H1 (cell line): ENCODE results near the gene SKIDA1. TPM values are rescaled to one million over a fixed set of nuclear protein-coding genes. Genes with fewer than 3 reads are reported as not detected.

ENCODE experiments used
- CTCF ChIA-PET: fragments of 300-600 bp; sonication (Branson Sonifier 250); formaldehyde crosslinking; loops from one replicate; lab custom pipeline; 2021; ENCODE audit not compliant: partially characterized antibody; lab: Charles Lee
- POLR2A ChIA-PET: fragments of 300-600 bp; sonication (Branson Sonifier 250); formaldehyde crosslinking; loops from one replicate; lab custom pipeline; 2021; ENCODE audit warnings: inconsistent platforms; ENCODE audit not compliant: partially characterized antibody; lab: Charles Lee
- DNase-seq, 2 experiments: peaks; one replicate each; pipeline versions ENCODE4 v3.0.0 to v3.0.0-alpha.2; 2010 to 2022; ENCODE audit warnings: low spot score in 2 of 2, low read depth in 1 of 2, mixed read lengths in 1 of 2
- FAIRE-seq: peaks from 2 replicates; lab custom pipeline; 2011; peaks lifted over from hg19 to GRCh38; lab: Jason Lieb, UNC
- H2AFZ ChIP-seq: 2 replicates; pipeline ENCODE4 v1.8.1; 2012; ENCODE audit warnings: low read length, inconsistent platforms
- H2AK5ac ChIP-seq: 2 replicates; pipeline ENCODE4 v1.6.1; 2013; ENCODE audit warnings: low read depth, low read length
- H2BK120ac ChIP-seq: replicated peaks from 2 replicates; pipeline ENCODE3; 2013; ENCODE audit warnings: low read depth, low read length, inconsistent platforms
- H2BK12ac ChIP-seq: 2 replicates; pipeline ENCODE4 v1.6.1; 2013; ENCODE audit warnings: low read depth, low read length
- H2BK15ac ChIP-seq: 2 replicates; pipeline ENCODE4 v1.6.1; 2013; ENCODE audit warnings: low read length
- H2BK20ac ChIP-seq: 2 replicates; pipeline ENCODE4 v1.6.1; 2013; ENCODE audit warnings: low read length
- H2BK5ac ChIP-seq: 2 replicates; pipeline ENCODE4 v1.6.1; 2013; ENCODE audit warnings: low read depth, low read length
- H3K14ac ChIP-seq: 2 replicates; pipeline ENCODE4 v1.6.1; 2013; ENCODE audit warnings: inconsistent platforms; ENCODE audit not compliant: insufficient read length
- H3K18ac ChIP-seq: 2 replicates; pipeline ENCODE4 v1.6.1; 2013; ENCODE audit warnings: low read length; ENCODE audit errors: extremely low read depth
- H3K23ac ChIP-seq: 2 replicates; pipeline ENCODE4 v1.6.1; 2013; ENCODE audit warnings: inconsistent platforms; ENCODE audit not compliant: insufficient read length
- H3K23me2 ChIP-seq: 2 replicates; pipeline ENCODE4 v1.6.1; 2013; ENCODE audit warnings: low read depth, low read length
- H3K27ac ChIP-seq: 2 replicates; pipeline ENCODE4 v1.6.1; 2011; ENCODE audit warnings: low read depth, low read length, inconsistent platforms
- H3K27me3 ChIP-seq, 4 experiments: replicated peaks in 1 of 4; 1 replicate in 1 of 4; 2 replicates in 3 of 4; pipeline versions ENCODE4 v1.6.1 to v1.8.1; 2011 to 2013; ENCODE audit warnings: low read length in 3 of 4, mild to moderate bottlenecking in 3 of 4, inconsistent platforms in 2 of 4, mixed read lengths in 2 of 4, moderate library complexity in 1 of 4; ENCODE audit not compliant: control insufficient read depth in 3 of 4, insufficient read depth in 3 of 4; ENCODE audit errors: extremely low read depth in 1 of 4
- H3K36me3 ChIP-seq, 4 experiments: 2 replicates each; pipeline versions ENCODE4 v1.6.1 to v1.8.1; 2011 to 2013; ENCODE audit warnings: mild to moderate bottlenecking in 4 of 4, low read length in 3 of 4, moderate library complexity in 2 of 4, control low read depth in 1 of 4, inconsistent platforms in 1 of 4; ENCODE audit not compliant: insufficient read depth in 4 of 4, control insufficient read depth in 2 of 4
- H3K4ac ChIP-seq: replicated peaks from 2 replicates; pipeline ENCODE3; 2013; ENCODE audit warnings: low read length, low read depth, mixed read lengths, inconsistent platforms; ENCODE audit not compliant: insufficient read length
- H3K4me1 ChIP-seq, 4 experiments: replicated peaks in 1 of 4; 1 replicate in 1 of 4; 2 replicates in 3 of 4; pipeline versions ENCODE4 v1.6.1 to v1.8.1; 2011 to 2013; ENCODE audit warnings: low read length in 3 of 4, inconsistent platforms in 2 of 4, mixed read lengths in 1 of 4; ENCODE audit not compliant: insufficient read depth in 4 of 4, control insufficient read depth in 3 of 4
- H3K4me2 ChIP-seq, 2 experiments: 2 replicates each; pipeline versions ENCODE4 v1.6.1 to v1.8.1; 2011 to 2013; ENCODE audit warnings: low read depth in 2 of 2, low read length in 2 of 2, control low read depth in 1 of 2, inconsistent platforms in 1 of 2, mild to moderate bottlenecking in 1 of 2; ENCODE audit not compliant: insufficient read depth in 1 of 2
- H3K4me3 ChIP-seq, 4 experiments: fragments of 200-600, 300-600 bp in 1 of 4; sonication (generic), shearing (Covaris generic), sonication (Bioruptor Twin) in 1 of 4; 2 replicates each; pipeline versions ENCODE4 v1.5.1 to v1.8.1; 2011 to 2016; ENCODE audit warnings: low read length in 4 of 4, low read depth in 3 of 4, control low read depth in 2 of 4, inconsistent platforms in 2 of 4, mild to moderate bottlenecking in 2 of 4, mixed read lengths in 1 of 4, moderate library complexity in 1 of 4; ENCODE audit not compliant: insufficient read depth in 2 of 4; ENCODE audit errors: extremely low read depth in 1 of 4
- H3K56ac ChIP-seq: replicated peaks from 2 replicates; pipeline ENCODE3; 2013; ENCODE audit warnings: low read depth, mild to moderate bottlenecking, mixed read lengths, low read length, inconsistent platforms; ENCODE audit not compliant: insufficient read length
- H3K79me1 ChIP-seq: 2 replicates; pipeline ENCODE4 v1.6.1; 2013; ENCODE audit warnings: low read depth, low read length, control low read depth
- H3K79me2 ChIP-seq, 2 experiments: 2 replicates each; pipeline versions ENCODE4 v1.6.1 to v1.8.1; 2012 to 2013; ENCODE audit warnings: low read length in 2 of 2, mild to moderate bottlenecking in 2 of 2, inconsistent platforms in 1 of 2; ENCODE audit not compliant: insufficient read depth in 2 of 2, control insufficient read depth in 1 of 2
- H3K9ac ChIP-seq, 4 experiments: replicated peaks in 1 of 4; 1 replicate in 1 of 4; 2 replicates in 3 of 4; pipeline versions ENCODE4 v1.6.1 to v1.8.1; 2011 to 2013; ENCODE audit warnings: low read depth in 3 of 4, low read length in 3 of 4, control low read depth in 2 of 4, mild to moderate bottlenecking in 2 of 4, moderate library complexity in 2 of 4, inconsistent platforms in 1 of 4; ENCODE audit errors: extremely low read depth in 1 of 4
- H3K9me3 ChIP-seq, 2 experiments: 2 replicates each; pipeline versions ENCODE4 v1.6.1 to v1.8.1; 2012 to 2013; ENCODE audit warnings: mild to moderate bottlenecking in 2 of 2, moderate library complexity in 2 of 2, control low read depth in 1 of 2, inconsistent platforms in 1 of 2, low read depth in 1 of 2, low read length in 1 of 2, mixed read lengths in 1 of 2; ENCODE audit not compliant: insufficient read depth in 2 of 2
- H4K20me1 ChIP-seq, 2 experiments: replicated peaks in 1 of 2; 2 replicates each; pipeline versions ENCODE3 to v1.8.1; 2011 to 2013; ENCODE audit warnings: inconsistent platforms in 2 of 2, low read length in 2 of 2, mild to moderate bottlenecking in 1 of 2; ENCODE audit not compliant: insufficient read depth in 2 of 2, control insufficient read depth in 1 of 2
- H4K5ac ChIP-seq: 2 replicates; pipeline ENCODE4 v1.6.1; 2013; ENCODE audit warnings: low read length, low read depth, mixed read lengths, inconsistent platforms; ENCODE audit not compliant: insufficient read length
- H4K8ac ChIP-seq: 2 replicates; pipeline ENCODE4 v1.8.0; 2013; ENCODE audit warnings: mild to moderate bottlenecking, moderate library complexity, low read length, inconsistent platforms; ENCODE audit not compliant: insufficient read depth; ENCODE audit errors: extremely low read depth
- H4K91ac ChIP-seq: replicated peaks from 2 replicates; pipeline ENCODE3; 2013; ENCODE audit warnings: low read length, mixed read lengths, inconsistent platforms; ENCODE audit not compliant: insufficient read length
- CTCF ChIP-seq, 3 experiments: IDR thresholded peaks; 1 replicate in 2 of 3; 2 replicates in 1 of 3; pipeline versions ENCODE4 v1.5.1 to v1.6.1; 2011; ENCODE audit warnings: low read length in 3 of 3, mild to moderate bottlenecking in 3 of 3, inconsistent platforms in 2 of 3, low read depth in 1 of 3, moderate library complexity in 1 of 3; ENCODE audit not compliant: insufficient read depth in 1 of 3; ENCODE audit errors: control extremely low read depth in 1 of 3
- EGR1 ChIP-seq: IDR thresholded peaks from 2 replicates; pipeline ENCODE4 v1.6.1; 2011; ENCODE audit warnings: low read depth, low read length, borderline replicate concordance
- HDAC2 ChIP-seq, 2 experiments: fragments of 300-600 bp in 1 of 2; sonication (generic) in 1 of 2; IDR thresholded peaks; 2 replicates each; pipeline ENCODE4 v1.6.1; 2011 to 2012; ENCODE audit warnings: low read depth in 2 of 2, low read length in 2 of 2, mild to moderate bottlenecking in 2 of 2, moderate library complexity in 2 of 2, borderline replicate concordance in 1 of 2, inconsistent platforms in 1 of 2
- POLR2A ChIP-seq, 2 experiments: IDR thresholded peaks; 1 replicate in 1 of 2; 2 replicates in 1 of 2; pipeline ENCODE4 v1.6.1; 2011; ENCODE audit warnings: low read depth in 2 of 2, low read length in 2 of 2, mild to moderate bottlenecking in 2 of 2; ENCODE audit errors: control extremely low read depth in 1 of 2
- SAP30 ChIP-seq: fragments of 300-600 bp; sonication (generic); IDR thresholded peaks from 2 replicates; pipeline ENCODE4 v1.7.1; 2012; ENCODE audit warnings: low read length, moderate library complexity, mild to moderate bottlenecking, inconsistent platforms; ENCODE audit not compliant: insufficient read depth, insufficient replicate concordance
- TBP ChIP-seq: IDR thresholded peaks from 2 replicates; pipeline ENCODE4 v1.6.1; 2011; ENCODE audit warnings: low read depth, low read length, improper control_type of control experiment
- WGBS, 2 experiments: shearing (Covaris generic) in 1 of 2; methylation state at CpG; one replicate each; pipeline versions ENCODE4 v1.1.6 to v1.1.7; 2013 to 2015; ENCODE audit warnings: low lambda C conversion rate in 2 of 2, mixed read lengths in 2 of 2, inconsistent platforms in 1 of 2, low coverage in 1 of 2, missing lambda C conversion rate in 1 of 2; ENCODE audit not compliant: insufficient replicate concordance in 2 of 2, insufficient coverage in 1 of 2, insufficient read length in 1 of 2; ENCODE audit errors: extremely low coverage in 1 of 2, missing lambda C conversion rate in 1 of 2; 5-methylcytosine and 5-hydroxymethylcytosine counted together
- polyA plus RNA-seq, 7 experiments: library from polyadenylated mRNA; depleted of rRNA in 3 of 7; stranded (reverse) in 5 of 7; unstranded in 2 of 7; fragments of >200 nt in 5 of 7; fragments of 200-250 nt in 2 of 7; gene quantifications; 1 replicate in 5 of 7; 2 replicates in 1 of 7; 4 replicates in 1 of 7; pipeline versions ENCODE4 v1.2.1 to v1.2.3, GENCODE V29; 2011 to 2013; ENCODE audit warnings: missing spikeins in 2 of 7, mixed read lengths in 2 of 7
- total RNA-seq: library from RNA; stranded (reverse); fragmentation: NEBNext Ultra II Directional; extraction: Animal tissue kit (Norgen Biotek cat#: 25700); gene quantifications from 2 replicates; pipeline ENCODE4 v1.2.1, GENCODE V29; 2021

SKIDA1 gene
- total and polyA plus RNA-seq, 2 of the 8 experiments (the other 6 are each of a cell fraction or from before 2014, with no cell fraction given), result 1.5 to 8.0 TPM

GRCh38 chr10:21502348-21502740 is 23.1 kb downstream of the SKIDA1 start:
- WGBS, 2 experiments, result 49% methylated on average over 3 of the region's 3 CpGs; no CpG with 5 or more reads in 1 of the 2 experiments
- CTCF ChIA-PET, result interaction anchor here (1.6 to 1.7 kb wide), 2 partner anchors 22 to 229 kb away, joined by 4 read pairs; no protein-coding TSS in a partner anchor
- no peaks in the 10 kb centered on the region for H3K79me1 ChIP-seq
- H2AK5ac ChIP-seq, result peak overlapping the region; percentile 68
- H3K4me2 ChIP-seq, result peak overlapping the region in 1 of 2 experiments; percentile 88; a peak in 2 of 4 replicates
- H3K27ac ChIP-seq, result no peak overlapping the region
- H2BK20ac ChIP-seq, result no peak overlapping the region; the same call in 1 of the 2 replicates
- no peak overlapping the region for H3K14ac ChIP-seq
- H3K27me3 ChIP-seq, result peaks cover 5 to 28% (median 18%) of the 10 kb centered on the region in 4 experiments; a peak in 6 of 7 replicates
- H3K4me3 ChIP-seq, result 0 out of 8 replicates have a peak overlapping the region, but pooled peaks of 1 of the 4 experiments have one; percentile 73
- H3K4me1 ChIP-seq, result peaks cover 25 to 57% (median 43%) of the 10 kb centered on the region in 4 experiments
- no peak overlapping the region for H4K91ac ChIP-seq
- H4K20me1 ChIP-seq, result no peaks in the 10 kb centered on the region
- peak overlapping the region; percentile 19 for H2BK120ac ChIP-seq
- H3K23ac ChIP-seq, result no peak overlapping the region
- POLR2A ChIA-PET, result interaction anchor here (0.9 to 12.9 kb wide), 3 partner anchors 7 to 30 kb away, joined by 3 to 322 read pairs (median 148); partner anchors contain the start of gene SKIDA1
- H2BK5ac ChIP-seq, result 0 out of 2 replicates have a peak overlapping the region, but pooled peaks have one; percentile 13
- peak overlapping the region; percentile 53; the same call in 1 of the 2 replicates for H2BK12ac ChIP-seq
- no peak overlapping the region for H3K56ac ChIP-seq
- TF ChIP-seq HDAC2 (IDR thresholded peaks at IDR 0.05; ENCODE audit: borderline replicate concordance in 1 of 2, low read depth in 2 of 2, low read length in 2 of 2) (no peak), POLR2A (IDR thresholded peaks at IDR 0.05; ENCODE audit: control extremely low read depth in 1 of 2, low read depth in 2 of 2, low read length in 2 of 2) (no peak), SAP30 (no peak), CTCF (IDR thresholded peaks at IDR 0.05; ENCODE audit: control extremely low read depth in 1 of 3, insufficient read depth in 1 of 3, low read depth in 1 of 3, low read length in 3 of 3) (no peak), EGR1 (no peak), TBP (no peak)
- H4K8ac ChIP-seq, result no peak overlapping the region
- FAIRE-seq, result no peak
- peak overlapping the region; percentile 40 for H3K4ac ChIP-seq
- H2BK15ac ChIP-seq, result no peak overlapping the region
- no peak for DNase-seq
- H3K9ac ChIP-seq, result no peak overlapping the region
- no peaks in the 10 kb centered on the region for H3K36me3 ChIP-seq
- H3K23me2 ChIP-seq, result peaks cover 14% of the 10 kb centered on the region
- no peak overlapping the region; the same call in 1 of the 2 replicates for H3K18ac ChIP-seq
- no peaks in the 10 kb centered on the region for H3K9me3 ChIP-seq
- no peak overlapping the region for H2AFZ ChIP-seq
- peaks cover 0 to 12% of the 10 kb centered on the region in 2 experiments; a peak in 1 of 4 replicates for H3K79me2 ChIP-seq
- H4K5ac ChIP-seq, result peak overlapping the region; percentile 25
